PC-3 (cell line): ENCODE measurements around the gene PEX11B. TPM values are rescaled to one million over a fixed set of nuclear protein-coding genes. Genes with fewer than 3 reads are reported as not detected.
A peak's percentile ranks its signal among the peaks of the same experiment; 100 is the strongest.

Experiments used
- ATAC-seq: fragments of 200-7000 bp; cut with Tn5 transposase; 2 replicates; pipeline ENCODE4 v1.9.1; 2020; ENCODE audit warnings: mild to moderate bottlenecking, moderate library complexity
- BruUV-seq: library from RNA; stranded (reverse); fragments of 400-500 nt; replicated peaks from 2 replicates; lab custom pipeline; 2021; lab: Mats Ljungman, UMichigan
- CTCF ChIA-PET: fragments of 300-600 bp; sonication (Branson Sonifier 250); formaldehyde crosslinking; loops from one replicate; lab custom pipeline; 2022; ENCODE audit warnings: antibody characterized with exemption; lab: Charles Lee
- POLR2A ChIA-PET: fragments of 300-600 bp; sonication (Branson Sonifier 250); formaldehyde crosslinking; loops from one replicate; lab custom pipeline; 2022; ENCODE audit warnings: antibody characterized with exemption; ENCODE audit not compliant: unreplicated experiment; lab: Charles Lee
- DNase-seq: peaks from one replicate; pipeline ENCODE4 v3.0.0-alpha.2; 2015
- H2AFZ ChIP-seq: fragments of 300-600 bp; sonication (generic); 2 replicates; pipeline ENCODE4 v1.6.0; 2016; ENCODE audit warnings: antibody characterized with exemption, low read length
- H3F3A ChIP-seq: fragments of 300-600 bp; sonication (generic); one replicate; pipeline ENCODE4 v1.6.0; 2017; ENCODE audit warnings: antibody characterized with exemption, low read length, control low read depth, mild to moderate bottlenecking; ENCODE audit not compliant: unreplicated experiment
- H3K27ac ChIP-seq: fragments of 300-600 bp; sonication (generic); 2 replicates; pipeline ENCODE4 v1.5.1; 2016; ENCODE audit warnings: mild to moderate bottlenecking, low read length
- H3K27me3 ChIP-seq: fragments of 300-600 bp; sonication (generic); 2 replicates; pipeline ENCODE4 v1.6.1; 2016; ENCODE audit warnings: low read length, mixed read lengths
- H3K36me3 ChIP-seq: fragments of 300-600 bp; sonication (generic); 2 replicates; pipeline ENCODE4 v1.6.1; 2016; ENCODE audit warnings: low read depth, mixed run types, low read length, mixed read lengths
- H3K4me1 ChIP-seq: fragments of 300-600 bp; sonication (generic); 2 replicates; pipeline ENCODE4 v1.5.1; 2016; ENCODE audit warnings: low read length; ENCODE audit not compliant: insufficient read depth
- H3K4me2 ChIP-seq: fragments of 300-600 bp; sonication (generic); 2 replicates; pipeline ENCODE4 v1.6.0; 2016; ENCODE audit warnings: low read length
- H3K4me3 ChIP-seq: fragments of 300-600 bp; sonication (generic); 2 replicates; pipeline ENCODE4 v1.5.1; 2016; ENCODE audit warnings: mild to moderate bottlenecking, low read length, mixed read lengths
- H3K79me2 ChIP-seq: fragments of 300-600 bp; sonication (generic); 2 replicates; pipeline ENCODE4 v1.6.1; 2017; ENCODE audit warnings: low read length, mixed read lengths
- H3K9ac ChIP-seq: fragments of 300-600 bp; sonication (generic); 2 replicates; pipeline ENCODE4 v1.6.0; 2016; ENCODE audit warnings: mild to moderate bottlenecking, low read length
- H3K9me2 ChIP-seq: fragments of 300-600 bp; sonication (generic); replicated peaks from 2 replicates; pipeline ENCODE4 v1.6.1; 2016; ENCODE audit warnings: mixed run types, low read length, mixed read lengths
- H3K9me3 ChIP-seq: fragments of 300-600 bp; sonication (generic); 2 replicates; pipeline ENCODE4 v1.6.1; 2016; ENCODE audit warnings: low read length, mixed read lengths
- H4K20me1 ChIP-seq: fragments of 300-600 bp; sonication (generic); 2 replicates; pipeline ENCODE4 v1.6.1; 2016; ENCODE audit warnings: low read length, mixed read lengths
- EZH2 ChIP-seq: fragments of 300-600 bp; sonication (generic); IDR thresholded peaks from one replicate; pipeline ENCODE4 v1.6.1; 2017; ENCODE audit warnings: antibody characterized with exemption, mild to moderate bottlenecking, low read length; ENCODE audit not compliant: unreplicated experiment
- EZH2phosphoT487 ChIP-seq: fragments of 300-600 bp; sonication (generic); IDR thresholded peaks from 2 replicates; pipeline ENCODE4 v1.6.1; 2018; ENCODE audit warnings: mild to moderate bottlenecking, antibody characterized with exemption, low read length, borderline replicate concordance
- intact Hi-C: fragments of 100-400 bp; cut with micrococcal nuclease; formaldehyde crosslinking; loops from 2 replicates; pipeline ENCODE4 v1.9.0; 2023
- total RNA-seq: library from RNA; depleted of rRNA; stranded (reverse); fragments of >200 nt; gene quantifications from 2 replicates; pipeline ENCODE4 v1.2.3, GENCODE V29; 2014
- TF ChIP-seq, protein P1 (sequence below): fragments of 300-600 bp; sonication (generic); conservative IDR thresholded peaks from 2 replicates; pipeline ENCODE4 v1.5.1; 2017; ENCODE audit warnings: antibody characterized with exemption, low read depth, mild to moderate bottlenecking, low read length

Gene PEX11B
- total RNA-seq, 1 experiment from 2014 or later, result 27.4 TPM

DNA sequence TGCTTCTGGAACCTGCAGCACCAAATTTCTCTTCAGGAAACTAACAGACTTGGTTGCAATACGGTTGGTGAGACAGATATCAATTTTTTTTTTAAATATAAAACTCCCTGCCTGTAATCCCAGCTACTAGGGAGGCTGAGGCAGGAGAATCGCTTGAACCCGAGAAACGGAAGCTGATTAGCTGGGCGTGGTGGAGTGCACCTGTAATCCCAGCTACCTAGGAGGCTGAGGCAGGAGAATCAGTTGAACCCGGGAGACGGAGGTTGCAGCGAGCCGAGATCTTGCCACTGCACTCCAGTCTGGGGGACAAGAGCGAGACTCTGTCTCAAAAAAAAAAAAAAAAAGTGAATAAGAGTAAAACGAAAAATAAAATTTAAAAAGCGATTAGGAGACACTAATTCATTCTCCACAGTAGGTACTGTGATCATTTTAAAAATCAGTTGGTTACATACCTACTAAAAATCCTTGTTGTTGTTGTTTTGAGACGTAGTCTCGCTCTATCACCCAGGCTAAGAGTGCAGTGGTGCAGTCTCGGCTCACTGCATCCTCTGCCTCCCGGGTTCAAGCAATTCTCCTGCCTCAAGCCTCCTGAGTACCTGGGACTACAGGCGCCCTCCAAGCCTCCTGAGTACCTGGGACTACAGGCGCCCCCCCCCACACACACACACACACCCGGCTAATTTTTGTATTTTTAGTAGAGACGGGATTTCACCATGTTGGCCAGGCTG, 9.6 kb upstream of the PEX11B start:
- peaks cover 7% of the 10 kb centered on the region; the same call in 1 of the 2 replicates for H4K20me1 ChIP-seq
- H3K4me2 ChIP-seq, result peak overlapping the region; percentile 94
- ChIA-PET POLR2A (interaction anchor here (0.6 to 1.3 kb wide), 7 partner anchors 17 to 69 kb away, joined by 3 to 12 read pairs (median 6); partner anchors contain the start of genes ANKRD34A, LIX1L, PIAS3 and POLR3GL), CTCF (interaction anchor here (0.5 to 1.4 kb wide), 3 partner anchors 30 to 40 kb away, joined by 6 to 8 read pairs (median 7); partner anchors contain the start of gene LIX1L)
- H3K9ac ChIP-seq, result peak overlapping the region; percentile 97
- DNase-seq (no peak), ATAC-seq (no peak)
- BruUV-seq, result TSS peak; percentile 97
- peaks cover 14% of the 10 kb centered on the region for H3K36me3 ChIP-seq
- H3K9me2 ChIP-seq, result no peaks in the 10 kb centered on the region
- peaks cover 13% of the 10 kb centered on the region for H3K4me1 ChIP-seq
- peaks cover 23% of the 10 kb centered on the region for H3K79me2 ChIP-seq
- H3K4me3 ChIP-seq, result peak overlapping the region; percentile 75
- H3K9me3 ChIP-seq, result no peaks in the 10 kb centered on the region
- peak overlapping the region; percentile 80 for H2AFZ ChIP-seq
- no peaks in the 10 kb centered on the region for H3F3A ChIP-seq
- peak overlapping the region; percentile 83 for H3K27ac ChIP-seq
- TF ChIP-seq EZH2 (no peak), EZH2phosphoT487 (no peak)
- TF ChIP-seq, protein P1, sequence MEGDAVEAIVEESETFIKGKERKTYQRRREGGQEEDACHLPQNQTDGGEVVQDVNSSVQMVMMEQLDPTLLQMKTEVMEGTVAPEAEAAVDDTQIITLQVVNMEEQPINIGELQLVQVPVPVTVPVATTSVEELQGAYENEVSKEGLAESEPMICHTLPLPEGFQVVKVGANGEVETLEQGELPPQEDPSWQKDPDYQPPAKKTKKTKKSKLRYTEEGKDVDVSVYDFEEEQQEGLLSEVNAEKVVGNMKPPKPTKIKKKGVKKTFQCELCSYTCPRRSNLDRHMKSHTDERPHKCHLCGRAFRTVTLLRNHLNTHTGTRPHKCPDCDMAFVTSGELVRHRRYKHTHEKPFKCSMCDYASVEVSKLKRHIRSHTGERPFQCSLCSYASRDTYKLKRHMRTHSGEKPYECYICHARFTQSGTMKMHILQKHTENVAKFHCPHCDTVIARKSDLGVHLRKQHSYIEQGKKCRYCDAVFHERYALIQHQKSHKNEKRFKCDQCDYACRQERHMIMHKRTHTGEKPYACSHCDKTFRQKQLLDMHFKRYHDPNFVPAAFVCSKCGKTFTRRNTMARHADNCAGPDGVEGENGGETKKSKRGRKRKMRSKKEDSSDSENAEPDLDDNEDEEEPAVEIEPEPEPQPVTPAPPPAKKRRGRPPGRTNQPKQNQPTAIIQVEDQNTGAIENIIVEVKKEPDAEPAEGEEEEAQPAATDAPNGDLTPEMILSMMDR, result no peak
- intact Hi-C loops, result loop anchor here (1.0 to 2.0 kb wide), 5 partner anchors 9 to 85 kb away; partner anchors contain the start of gene PIAS3
- H3K27me3 ChIP-seq, result no peaks in the 10 kb centered on the region

DNA sequence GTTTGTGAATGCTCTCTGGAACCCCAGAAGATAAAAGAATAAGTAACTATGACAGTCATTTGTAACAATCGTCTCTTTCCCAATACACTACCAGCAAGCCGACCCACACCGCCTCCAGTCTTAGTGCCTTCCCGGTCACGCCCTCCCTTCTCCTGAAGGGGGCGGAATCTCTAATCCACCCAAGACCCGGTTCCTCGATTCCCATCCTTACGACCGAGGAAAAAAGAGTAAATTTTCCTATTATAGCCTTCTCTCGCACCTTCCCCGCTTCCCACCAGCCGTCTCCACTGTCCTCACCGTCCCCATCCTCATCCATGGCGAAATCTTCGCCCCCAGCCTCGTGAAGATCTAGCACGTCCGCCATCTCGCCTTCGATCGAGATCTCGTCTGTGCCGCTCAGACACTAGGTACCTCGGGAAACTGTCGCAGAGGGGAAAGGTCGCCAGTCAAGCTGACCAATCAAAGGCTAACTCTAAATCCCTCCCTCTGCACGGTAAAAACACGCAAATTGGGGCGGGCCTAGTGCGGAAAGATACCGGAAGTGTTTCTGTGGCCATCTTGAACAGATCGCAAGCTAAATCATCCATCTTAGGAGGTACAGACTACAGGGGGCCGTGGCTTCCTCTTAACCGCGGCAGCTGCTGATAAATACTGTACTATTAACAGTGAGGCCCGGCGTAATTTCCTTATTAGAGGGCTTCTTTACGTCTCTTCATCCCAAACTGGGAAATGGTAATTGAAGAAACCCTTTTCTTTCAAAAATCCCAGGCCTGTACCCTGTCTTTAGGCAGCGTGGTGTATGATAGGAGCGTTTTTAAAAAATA, 8.8 kb upstream of the PEX11B start, which contains the start of gene RBM8A:
Gene RBM8A, minus strand, starts transcription at position 422 of the 824 bp plus-strand sequence. Its CDS starts 58 bp downstream, at position 364.
- Histone ChIP-seq H3K27me3 (no peaks in the 10 kb centered on the region), H4K20me1 (peaks cover 7% of the 10 kb centered on the region; the same call in 1 of the 2 replicates), H2AFZ (peak within 1 kb of the TSS; percentile 80), H3K36me3 (peaks cover 15% of the 10 kb centered on the region), H3K9me2 (no peaks in the 10 kb centered on the region), H3K4me3 (peak within 1 kb of the TSS; percentile 75), H3K79me2 (peaks cover 23% of the 10 kb centered on the region), H3K9me3 (no peaks in the 10 kb centered on the region), H3F3A (peaks cover 3% of the 10 kb centered on the region), H3K4me1 (peaks cover 13% of the 10 kb centered on the region), H3K9ac (peak within 1 kb of the TSS; percentile 97), H3K27ac (peak within 1 kb of the TSS; percentile 83), H3K4me2 (peak within 1 kb of the TSS; percentile 94)
- peak; percentile 99 for DNase-seq
- CTCF ChIA-PET, result interaction anchor here (1.0 to 1.4 kb wide), 2 partner anchors 31 to 35 kb away, joined by 6 to 8 read pairs; partner anchors contain the start of gene LIX1L
- TF ChIP-seq EZH2 (no peak), EZH2phosphoT487 (no peak)
- TF ChIP-seq, protein P1, result peak; percentile 81
- BruUV-seq, result no TSS peak
- peak; percentile 99 for ATAC-seq
- intact Hi-C loops, result loop anchor here (1.0 to 2.0 kb wide), 5 partner anchors 8 to 86 kb away; partner anchors contain the start of gene PIAS3
- POLR2A ChIA-PET, result interaction anchor here (0.6 to 1.3 kb wide), 8 partner anchors 16 to 207 kb away, joined by 3 to 12 read pairs (median 6); partner anchors contain the start of genes ANKRD34A, LIX1L, PIAS3 and POLR3GL
